ENCODE data around the gene LAMB1.
"Not testable (repeated sequence)": the region's sequence is repeated elsewhere in the genome, so short reads cannot be mapped to it uniquely, and the experiment has no call there.

LAMB1 gene

GRCh38 chr7:107957436-107957835 is 45.5 kb downstream of the LAMB1 start:
- no peak overlapping the region for H3K27ac Mint-ChIP-seq

GRCh38 chr7:107956950-107957349 is 46.0 kb downstream of the LAMB1 start:
- H3K36me3 Mint-ChIP-seq (ENCODE audit: low read depth): peaks cover 80% of the 10 kb centered on the region
- H3K4me1 Mint-ChIP-seq: peaks cover 31% of the 10 kb centered on the region
- not testable (repeated sequence) for H3K27me3 Mint-ChIP-seq (ENCODE audit: low read depth); H3K9me3 Mint-ChIP-seq; H3K27ac Mint-ChIP-seq; H3K4me3 Mint-ChIP-seq

More at GRCh38 chr7:107957436-107957835, 45.5 kb downstream of the LAMB1 start:
- H3K4me1 Mint-ChIP-seq: peaks cover 33% of the 10 kb centered on the region
- H3K36me3 Mint-ChIP-seq (ENCODE audit: low read depth): peaks cover 80% of the 10 kb centered on the region
- H3K27me3 Mint-ChIP-seq (ENCODE audit: low read depth): peaks cover 3% of the 10 kb centered on the region
- H3K4me3 Mint-ChIP-seq: no peak overlapping the region
- no peaks in the 10 kb centered on the region for H3K9me3 Mint-ChIP-seq
- no peak for TF ChIP-seq CTCF (IDR thresholded peaks at IDR 0.05; ENCODE audit: unreplicated experiment in 3 of 3)

DNA sequence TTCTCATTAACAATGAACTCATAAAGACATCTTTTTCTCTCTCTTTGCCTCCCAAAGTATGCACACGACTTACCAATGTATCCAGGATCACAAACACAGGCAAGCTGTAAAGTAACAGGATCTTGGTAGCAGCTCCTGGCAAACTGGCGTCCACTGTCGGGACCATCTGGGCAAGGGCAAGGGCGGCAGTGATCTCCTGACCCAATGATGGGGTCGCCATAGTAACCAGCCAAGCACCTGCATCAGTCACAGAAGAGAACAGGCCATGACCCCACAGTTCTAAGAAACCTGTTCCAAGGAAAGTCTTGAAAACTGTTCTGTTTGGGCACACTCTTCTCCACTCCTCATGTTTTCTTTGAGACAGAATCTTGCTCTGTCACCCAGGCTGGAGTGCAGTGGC is 47.6 kb downstream of the LAMB1 start:
- Mint-ChIP-seq H3K4me3 (no peak overlapping the region), H3K27ac (no peak overlapping the region), H3K4me1 (peaks cover 19% of the 10 kb centered on the region), H3K27me3 (ENCODE audit: low read depth) (peaks cover 3% of the 10 kb centered on the region), H3K9me3 (no peaks in the 10 kb centered on the region), H3K36me3 (ENCODE audit: low read depth) (peaks cover 82% of the 10 kb centered on the region)
- TF ChIP-seq CTCF (IDR thresholded peaks at IDR 0.05; ENCODE audit: unreplicated experiment in 3 of 3): no peak

- H3K4me1 Mint-ChIP-seq: peaks cover 8% of the 10 kb centered on the region
- H3K4me3 Mint-ChIP-seq: no peak overlapping the region
Observed at GRCh38 chr7:107953924-107954303, 49.0 kb downstream of the LAMB1 start.

DNA sequence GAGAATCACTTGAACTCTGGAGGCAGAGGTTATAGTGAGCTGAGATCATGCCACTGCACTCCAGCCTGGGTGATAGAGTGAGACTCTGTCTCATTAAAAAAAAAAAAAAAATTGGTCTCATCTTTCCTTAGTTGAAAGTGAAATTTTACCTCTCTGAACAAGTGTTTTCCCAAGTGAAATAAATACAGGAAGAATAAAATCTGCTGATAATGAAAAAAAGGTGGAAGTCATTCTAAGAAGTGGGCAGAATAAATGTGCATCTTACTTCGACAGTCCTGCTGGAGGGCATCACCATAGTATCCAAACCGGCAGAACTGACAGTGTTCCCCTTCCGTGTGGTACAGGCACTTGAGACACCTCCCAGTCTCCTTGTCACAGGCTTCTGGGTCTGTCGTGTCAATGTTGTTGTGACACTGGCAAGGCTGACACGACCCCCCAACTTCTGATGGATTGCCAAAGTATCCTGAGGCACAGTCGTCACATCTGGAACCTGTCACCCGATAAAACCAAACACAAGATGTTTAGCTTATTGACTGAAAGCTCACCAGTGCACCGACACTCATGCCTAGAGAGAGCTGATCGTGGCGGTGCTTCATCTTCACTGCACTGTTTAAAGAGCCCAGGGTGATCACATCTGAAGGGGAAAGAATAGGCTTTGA is 49.6 kb downstream of the LAMB1 start:
- H3K36me3 Mint-ChIP-seq (ENCODE audit: low read depth): peaks cover 81% of the 10 kb centered on the region
- TF ChIP-seq CTCF (IDR thresholded peaks at IDR 0.05; ENCODE audit: unreplicated experiment in 3 of 3): no peak
- peak overlapping the region in 2 of 3 experiments; percentile 14 to 23 for H3K27ac Mint-ChIP-seq
- H3K4me3 Mint-ChIP-seq: no peak overlapping the region
- H3K9me3 Mint-ChIP-seq: no peaks in the 10 kb centered on the region
- H3K4me1 Mint-ChIP-seq: peaks cover 4% of the 10 kb centered on the region
- H3K27me3 Mint-ChIP-seq (ENCODE audit: low read depth): peaks cover 3% of the 10 kb centered on the region

More at GRCh38 chr7:107953924-107954303, 49.0 kb downstream of the LAMB1 start:
- Mint-ChIP-seq H3K36me3 (ENCODE audit: low read depth) (peaks cover 81% of the 10 kb centered on the region), H3K27ac (peak overlapping the region in 2 of 3 experiments; percentile 14 to 23), H3K27me3 (ENCODE audit: low read depth) (peaks cover 3% of the 10 kb centered on the region), H3K9me3 (no peaks in the 10 kb centered on the region)
- TF ChIP-seq CTCF (IDR thresholded peaks at IDR 0.05; ENCODE audit: unreplicated experiment in 3 of 3): no peak

- no peaks in the 10 kb centered on the region for H3K9me3 Mint-ChIP-seq
- no peak for TF ChIP-seq CTCF (IDR thresholded peaks at IDR 0.05; ENCODE audit: unreplicated experiment in 3 of 3)
- H3K4me1 Mint-ChIP-seq: peaks cover 12% of the 10 kb centered on the region
- H3K4me3 Mint-ChIP-seq: no peak overlapping the region
- peak overlapping the region in 1 of 3 experiments; percentile 74 for H3K27ac Mint-ChIP-seq
- peaks cover 3% of the 10 kb centered on the region for H3K27me3 Mint-ChIP-seq (ENCODE audit: low read depth)
- H3K36me3 Mint-ChIP-seq (ENCODE audit: low read depth): peaks cover 87% of the 10 kb centered on the region
Observed at GRCh38 chr7:107951896-107952295, 51.1 kb downstream of the LAMB1 start.
